ENCODE data around the gene MRTFB.

GRCh38 chr16:14151256-14152030 is 80.3 kb downstream of the MRTFB start:
- TF ChIP-seq, protein P1, sequence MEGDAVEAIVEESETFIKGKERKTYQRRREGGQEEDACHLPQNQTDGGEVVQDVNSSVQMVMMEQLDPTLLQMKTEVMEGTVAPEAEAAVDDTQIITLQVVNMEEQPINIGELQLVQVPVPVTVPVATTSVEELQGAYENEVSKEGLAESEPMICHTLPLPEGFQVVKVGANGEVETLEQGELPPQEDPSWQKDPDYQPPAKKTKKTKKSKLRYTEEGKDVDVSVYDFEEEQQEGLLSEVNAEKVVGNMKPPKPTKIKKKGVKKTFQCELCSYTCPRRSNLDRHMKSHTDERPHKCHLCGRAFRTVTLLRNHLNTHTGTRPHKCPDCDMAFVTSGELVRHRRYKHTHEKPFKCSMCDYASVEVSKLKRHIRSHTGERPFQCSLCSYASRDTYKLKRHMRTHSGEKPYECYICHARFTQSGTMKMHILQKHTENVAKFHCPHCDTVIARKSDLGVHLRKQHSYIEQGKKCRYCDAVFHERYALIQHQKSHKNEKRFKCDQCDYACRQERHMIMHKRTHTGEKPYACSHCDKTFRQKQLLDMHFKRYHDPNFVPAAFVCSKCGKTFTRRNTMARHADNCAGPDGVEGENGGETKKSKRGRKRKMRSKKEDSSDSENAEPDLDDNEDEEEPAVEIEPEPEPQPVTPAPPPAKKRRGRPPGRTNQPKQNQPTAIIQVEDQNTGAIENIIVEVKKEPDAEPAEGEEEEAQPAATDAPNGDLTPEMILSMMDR (IDR thresholded peaks at IDR 0.05), result no peak
- TF ChIP-seq POLR2A (IDR thresholded peaks at IDR 0.05), result no peak
